Chondrocyte (in vitro differentiated cells): ENCODE measurements around the gene IL1F10. TPM values are rescaled to one million over a fixed set of nuclear protein-coding genes. Genes with fewer than 3 reads are reported as not detected.

ENCODE experiments used
- DNase-seq: peaks from one replicate; pipeline ENCODE4 v3.0.0; 2021; ENCODE audit warnings: mixed read lengths, low spot score
- H3K27ac Mint-ChIP-seq: one replicate; pipeline ENCODE4 v1.8.0; 2021; ENCODE audit warnings: mild to moderate bottlenecking, moderate library complexity, mixed read lengths; ENCODE audit not compliant: unreplicated experiment
- H3K27me3 Mint-ChIP-seq: 2 replicates; pipeline ENCODE4 v1.8.0; 2021; ENCODE audit warnings: low read depth, mixed read lengths
- H3K36me3 Mint-ChIP-seq: 2 replicates; pipeline ENCODE4 v1.8.0; 2021; ENCODE audit warnings: low read depth, mixed read lengths
- H3K4me1 Mint-ChIP-seq: 2 replicates; pipeline ENCODE4 v1.8.0; 2021; ENCODE audit warnings: low read depth, mild to moderate bottlenecking, mixed read lengths
- H3K4me3 Mint-ChIP-seq: one replicate; pipeline ENCODE4 v1.8.0; 2021; ENCODE audit warnings: mild to moderate bottlenecking, moderate library complexity, mixed read lengths; ENCODE audit not compliant: unreplicated experiment
- H3K9me3 Mint-ChIP-seq: 2 replicates; pipeline ENCODE4 v1.8.0; 2021; ENCODE audit warnings: low read depth, mixed read lengths
- total RNA-seq: library from RNA; stranded (reverse); gene quantifications from 3 replicates; pipeline ENCODE4 v1.2.1, GENCODE V29; 2021
- TF ChIP-seq, protein P1 (sequence below): fragments of 200-600 bp; sonication (generic); IDR thresholded peaks from 2 replicates; pipeline ENCODE4 v1.5.0; 2021; ENCODE audit warnings: antibody characterized with exemption, mild to moderate bottlenecking, moderate library complexity

IL1F10 gene
- total RNA-seq, 1 donor from 2014 or later: not detected

- TF ChIP-seq, protein P1, sequence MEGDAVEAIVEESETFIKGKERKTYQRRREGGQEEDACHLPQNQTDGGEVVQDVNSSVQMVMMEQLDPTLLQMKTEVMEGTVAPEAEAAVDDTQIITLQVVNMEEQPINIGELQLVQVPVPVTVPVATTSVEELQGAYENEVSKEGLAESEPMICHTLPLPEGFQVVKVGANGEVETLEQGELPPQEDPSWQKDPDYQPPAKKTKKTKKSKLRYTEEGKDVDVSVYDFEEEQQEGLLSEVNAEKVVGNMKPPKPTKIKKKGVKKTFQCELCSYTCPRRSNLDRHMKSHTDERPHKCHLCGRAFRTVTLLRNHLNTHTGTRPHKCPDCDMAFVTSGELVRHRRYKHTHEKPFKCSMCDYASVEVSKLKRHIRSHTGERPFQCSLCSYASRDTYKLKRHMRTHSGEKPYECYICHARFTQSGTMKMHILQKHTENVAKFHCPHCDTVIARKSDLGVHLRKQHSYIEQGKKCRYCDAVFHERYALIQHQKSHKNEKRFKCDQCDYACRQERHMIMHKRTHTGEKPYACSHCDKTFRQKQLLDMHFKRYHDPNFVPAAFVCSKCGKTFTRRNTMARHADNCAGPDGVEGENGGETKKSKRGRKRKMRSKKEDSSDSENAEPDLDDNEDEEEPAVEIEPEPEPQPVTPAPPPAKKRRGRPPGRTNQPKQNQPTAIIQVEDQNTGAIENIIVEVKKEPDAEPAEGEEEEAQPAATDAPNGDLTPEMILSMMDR: no peak
- Mint-ChIP-seq H3K9me3 (no peaks in the 10 kb centered on the region), H3K36me3 (no peaks in the 10 kb centered on the region), H3K27ac (no peak overlapping the region), H3K4me1 (no peaks in the 10 kb centered on the region), H3K27me3 (peaks cover 46% of the 10 kb centered on the region), H3K4me3 (no peak overlapping the region)
- DNase-seq: no peak
These were observed 7.3 kb downstream of the IL1F10 start for GRCh38 chr2:113075030-113075429.

- H3K27me3 Mint-ChIP-seq: peaks cover 46% of the 10 kb centered on the region
These were observed 7.8 kb downstream of the IL1F10 start for GRCh38 chr2:113075600-113075999.

DNA sequence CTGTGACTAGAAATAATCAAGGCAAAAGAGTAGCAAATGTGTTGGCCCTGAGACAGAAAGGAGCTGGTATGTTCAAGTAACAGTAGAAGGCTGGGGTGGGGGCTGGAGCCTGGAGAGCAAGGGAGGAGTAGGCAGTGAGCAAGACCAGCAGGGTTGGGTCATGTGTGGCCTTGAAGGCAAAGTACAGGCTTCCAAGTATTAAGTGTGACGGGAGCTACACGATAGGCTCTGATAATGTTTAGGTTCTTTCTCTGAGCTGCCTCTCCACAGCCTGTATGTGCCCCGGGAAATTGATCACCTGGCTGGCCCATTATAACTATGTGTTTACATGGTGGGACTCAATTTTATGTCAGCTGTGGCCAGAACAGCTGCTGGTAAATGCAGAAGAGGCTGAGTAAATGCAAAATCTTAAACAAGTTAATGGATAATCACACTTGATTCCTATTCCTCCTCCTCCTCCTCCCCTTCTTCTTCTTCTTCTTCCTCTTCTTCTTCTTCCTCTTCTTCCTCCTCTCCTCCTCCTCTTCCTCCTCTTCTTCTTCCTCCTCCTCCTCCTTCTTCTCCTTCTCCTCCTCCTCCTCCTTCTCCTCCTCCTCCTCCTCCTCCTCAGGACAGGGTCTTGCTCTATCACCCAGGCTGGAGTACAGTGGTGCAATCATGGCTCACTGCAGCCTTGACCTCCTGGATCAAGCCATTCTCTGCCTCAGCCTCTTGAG, 9.3 kb downstream of the IL1F10 start:
- Mint-ChIP-seq H3K36me3 (no peaks in the 10 kb centered on the region), H3K27me3 (peaks cover 49% of the 10 kb centered on the region), H3K4me3 (no peak overlapping the region), H3K9me3 (no peaks in the 10 kb centered on the region), H3K4me1 (no peaks in the 10 kb centered on the region), H3K27ac (no peak overlapping the region)
- TF ChIP-seq, protein P1: no peak
- no peak for DNase-seq

More at GRCh38 chr2:113075600-113075999, 7.8 kb downstream of the IL1F10 start:
- TF ChIP-seq, protein P1: no peak
- DNase-seq: no peak
- Mint-ChIP-seq H3K4me1 (no peaks in the 10 kb centered on the region), H3K4me3 (no peak overlapping the region), H3K36me3 (no peaks in the 10 kb centered on the region), H3K27ac (no peak overlapping the region), H3K9me3 (no peaks in the 10 kb centered on the region)

DNA sequence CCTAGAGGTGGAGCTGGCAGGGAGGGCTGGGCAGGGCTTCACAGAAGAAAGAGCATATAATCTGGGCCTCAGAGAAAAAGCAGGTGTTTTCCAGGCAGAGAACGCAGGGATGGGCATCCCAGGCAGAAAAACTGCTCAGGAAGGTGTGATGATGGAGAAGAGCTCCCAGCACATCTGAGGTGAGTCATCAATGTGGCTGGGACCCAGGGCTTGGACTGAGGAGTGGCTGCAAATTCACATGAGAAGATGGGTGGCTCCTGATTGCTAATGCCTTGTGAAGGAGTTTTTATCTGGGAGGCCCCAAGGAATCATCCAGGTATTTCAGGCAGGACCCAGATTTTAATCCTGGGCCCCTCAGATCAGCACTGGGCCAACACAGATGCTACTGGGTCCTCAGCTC, 10.2 kb downstream of the IL1F10 start:
- Mint-ChIP-seq H3K27ac (no peak overlapping the region), H3K27me3 (peaks cover 45% of the 10 kb centered on the region), H3K36me3 (no peaks in the 10 kb centered on the region), H3K9me3 (no peaks in the 10 kb centered on the region), H3K4me1 (no peaks in the 10 kb centered on the region), H3K4me3 (no peak overlapping the region)
- no peak for DNase-seq
- TF ChIP-seq, protein P1: no peak

DNA sequence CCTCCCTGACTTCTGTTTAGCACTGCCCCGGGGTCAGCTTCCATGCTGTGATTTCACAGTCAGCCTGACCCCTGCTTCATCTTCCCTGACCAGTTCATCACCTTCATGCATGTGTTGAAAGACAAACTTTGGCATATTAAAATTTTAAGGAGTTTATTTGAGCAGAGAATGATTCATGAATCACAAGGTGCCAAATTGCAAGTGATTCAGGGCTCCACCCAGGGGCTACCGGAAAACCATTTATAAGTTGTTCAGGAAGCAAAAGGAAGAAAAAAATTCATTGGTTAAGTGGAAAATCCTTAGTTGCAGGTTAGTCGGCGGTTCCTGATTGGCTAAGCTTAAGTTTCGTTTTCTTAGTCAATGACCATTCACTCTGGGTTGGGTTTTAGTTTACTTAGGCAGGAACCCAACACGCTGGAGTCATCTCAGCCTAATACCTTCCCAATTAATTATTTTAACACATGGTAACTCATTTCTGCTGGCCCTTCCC, 10.6 kb downstream of the IL1F10 start:
- Mint-ChIP-seq H3K4me3 (no peak overlapping the region), H3K27ac (no peak overlapping the region), H3K36me3 (no peaks in the 10 kb centered on the region), H3K9me3 (no peaks in the 10 kb centered on the region), H3K4me1 (no peaks in the 10 kb centered on the region), H3K27me3 (peaks cover 47% of the 10 kb centered on the region)
- DNase-seq: no peak
- TF ChIP-seq, protein P1: no peak
